ENCODE results near the gene CEBPG. TPM values are rescaled to one million over a fixed set of nuclear protein-coding genes. Genes with fewer than 3 reads are reported as not detected.

CEBPG gene
- total and polyA plus RNA-seq, 9 of the 15 experiments (the other 6 are each of a cell fraction or from before 2014, with no cell fraction given): 9.5 to 34.9 (median 30.9) TPM

DNA sequence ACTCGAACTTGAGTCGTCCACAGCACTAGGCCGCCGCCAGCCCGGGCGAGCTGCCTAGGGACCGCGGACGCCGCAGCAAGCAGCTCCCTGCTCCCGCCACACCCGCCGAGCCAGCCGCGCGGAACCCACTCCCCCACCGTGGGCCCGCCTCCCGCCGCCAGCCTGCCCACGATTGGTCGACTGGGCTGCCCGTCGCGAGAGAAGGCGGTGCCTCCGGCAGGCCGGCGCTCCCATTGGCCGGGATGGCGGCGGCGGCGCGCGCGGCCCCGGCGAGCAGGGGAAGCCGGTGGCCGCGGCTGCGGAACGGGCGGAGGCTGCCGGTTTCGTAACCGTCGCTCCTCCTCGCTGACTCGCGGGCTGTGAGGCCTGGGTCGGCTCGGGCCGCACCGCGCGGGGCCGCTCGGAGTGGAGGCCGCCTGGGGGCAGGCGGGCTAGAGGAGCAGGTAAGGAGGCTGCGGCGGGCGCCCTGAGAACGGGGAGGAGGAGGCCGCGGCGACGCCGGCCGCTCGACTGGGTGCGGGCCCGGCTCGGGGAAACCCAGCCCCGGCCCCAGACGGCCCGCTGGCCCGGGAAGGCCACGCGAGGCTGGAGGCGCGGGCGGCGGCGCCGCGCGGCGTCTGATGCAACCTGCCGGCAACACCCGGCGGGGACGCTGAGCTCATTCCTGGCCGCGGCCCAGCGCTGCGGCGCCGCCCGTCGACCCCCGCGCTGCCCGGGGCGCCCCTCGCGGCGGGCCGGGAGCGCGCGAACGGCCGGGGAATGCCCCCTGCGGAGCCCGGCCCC, at the start of gene CEBPG (continued):
- TF ChIP-seq, protein P1, sequence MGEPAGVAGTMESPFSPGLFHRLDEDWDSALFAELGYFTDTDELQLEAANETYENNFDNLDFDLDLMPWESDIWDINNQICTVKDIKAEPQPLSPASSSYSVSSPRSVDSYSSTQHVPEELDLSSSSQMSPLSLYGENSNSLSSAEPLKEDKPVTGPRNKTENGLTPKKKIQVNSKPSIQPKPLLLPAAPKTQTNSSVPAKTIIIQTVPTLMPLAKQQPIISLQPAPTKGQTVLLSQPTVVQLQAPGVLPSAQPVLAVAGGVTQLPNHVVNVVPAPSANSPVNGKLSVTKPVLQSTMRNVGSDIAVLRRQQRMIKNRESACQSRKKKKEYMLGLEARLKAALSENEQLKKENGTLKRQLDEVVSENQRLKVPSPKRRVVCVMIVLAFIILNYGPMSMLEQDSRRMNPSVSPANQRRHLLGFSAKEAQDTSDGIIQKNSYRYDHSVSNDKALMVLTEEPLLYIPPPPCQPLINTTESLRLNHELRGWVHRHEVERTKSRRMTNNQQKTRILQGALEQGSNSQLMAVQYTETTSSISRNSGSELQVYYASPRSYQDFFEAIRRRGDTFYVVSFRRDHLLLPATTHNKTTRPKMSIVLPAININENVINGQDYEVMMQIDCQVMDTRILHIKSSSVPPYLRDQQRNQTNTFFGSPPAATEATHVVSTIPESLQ (CRISPR knock-in tag; IDR thresholded peaks at IDR 0.05): no peak
- TF ChIP-seq ZNF707 (CRISPR knock-in tag; conservative IDR thresholded peaks at IDR 0.05) (no peak), SMARCA5 (IDR thresholded peaks at IDR 0.05) (no peak), MTA3 (IDR thresholded peaks at IDR 0.05; ENCODE audit: borderline replicate concordance) (peak; percentile 76), SMAD3 (CRISPR knock-in tag; conservative IDR thresholded peaks at IDR 0.05) (no peak), FOXP1 (CRISPR knock-in tag; IDR thresholded peaks at IDR 0.05) (no peak; the same call in none of the 2 replicates), NFIC (IDR thresholded peaks at IDR 0.05) (no peak), ZNF830 (CRISPR knock-in tag; IDR thresholded peaks at IDR 0.05) (no peak), HDAC1 (IDR thresholded peaks at IDR 0.05) (no peak), MAFG (tag; conservative IDR thresholded peaks at IDR 0.05) (no peak), ZNF507 (tag; conservative IDR thresholded peaks at IDR 0.05) (no peak), PCBP2 (IDR thresholded peaks at IDR 0.05; ENCODE audit: low read depth, low read length, poor library complexity, severe bottlenecking) (no peak), POLR2B (IDR thresholded peaks at IDR 0.05; ENCODE audit: low read depth, partially characterized antibody) (no peak), SIN3A (IDR thresholded peaks at IDR 0.05; ENCODE audit: borderline replicate concordance in 2 of 2, control insufficient read depth in 1 of 2, low read depth in 2 of 2, low read length in 2 of 2) (no peak), THRAP3 (IDR thresholded peaks at IDR 0.05; ENCODE audit: borderline replicate concordance) (no peak), ZKSCAN1 (IDR thresholded peaks at IDR 0.05; ENCODE audit: low read depth, low read length) (no peak), NR3C1 (CRISPR knock-in tag; IDR thresholded peaks at IDR 0.05) (no peak), ZNF445 (CRISPR knock-in tag; IDR thresholded peaks at IDR 0.05; ENCODE audit: low read depth) (no peak), HMGN3 (IDR thresholded peaks at IDR 0.05; ENCODE audit: borderline replicate concordance, extremely low read depth, insufficient read length, low read depth, low read length) (peak; percentile 89), ZNF766 (CRISPR knock-in tag; conservative IDR thresholded peaks at IDR 0.05) (no peak; the same call in none of the 2 replicates)
- TF ChIP-seq, protein P2, sequence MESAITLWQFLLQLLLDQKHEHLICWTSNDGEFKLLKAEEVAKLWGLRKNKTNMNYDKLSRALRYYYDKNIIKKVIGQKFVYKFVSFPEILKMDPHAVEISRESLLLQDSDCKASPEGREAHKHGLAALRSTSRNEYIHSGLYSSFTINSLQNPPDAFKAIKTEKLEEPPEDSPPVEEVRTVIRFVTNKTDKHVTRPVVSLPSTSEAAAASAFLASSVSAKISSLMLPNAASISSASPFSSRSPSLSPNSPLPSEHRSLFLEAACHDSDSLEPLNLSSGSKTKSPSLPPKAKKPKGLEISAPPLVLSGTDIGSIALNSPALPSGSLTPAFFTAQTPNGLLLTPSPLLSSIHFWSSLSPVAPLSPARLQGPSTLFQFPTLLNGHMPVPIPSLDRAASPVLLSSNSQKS (CRISPR knock-in tag; IDR thresholded peaks at IDR 0.05): no peak
- TF ChIP-seq, protein P3, sequence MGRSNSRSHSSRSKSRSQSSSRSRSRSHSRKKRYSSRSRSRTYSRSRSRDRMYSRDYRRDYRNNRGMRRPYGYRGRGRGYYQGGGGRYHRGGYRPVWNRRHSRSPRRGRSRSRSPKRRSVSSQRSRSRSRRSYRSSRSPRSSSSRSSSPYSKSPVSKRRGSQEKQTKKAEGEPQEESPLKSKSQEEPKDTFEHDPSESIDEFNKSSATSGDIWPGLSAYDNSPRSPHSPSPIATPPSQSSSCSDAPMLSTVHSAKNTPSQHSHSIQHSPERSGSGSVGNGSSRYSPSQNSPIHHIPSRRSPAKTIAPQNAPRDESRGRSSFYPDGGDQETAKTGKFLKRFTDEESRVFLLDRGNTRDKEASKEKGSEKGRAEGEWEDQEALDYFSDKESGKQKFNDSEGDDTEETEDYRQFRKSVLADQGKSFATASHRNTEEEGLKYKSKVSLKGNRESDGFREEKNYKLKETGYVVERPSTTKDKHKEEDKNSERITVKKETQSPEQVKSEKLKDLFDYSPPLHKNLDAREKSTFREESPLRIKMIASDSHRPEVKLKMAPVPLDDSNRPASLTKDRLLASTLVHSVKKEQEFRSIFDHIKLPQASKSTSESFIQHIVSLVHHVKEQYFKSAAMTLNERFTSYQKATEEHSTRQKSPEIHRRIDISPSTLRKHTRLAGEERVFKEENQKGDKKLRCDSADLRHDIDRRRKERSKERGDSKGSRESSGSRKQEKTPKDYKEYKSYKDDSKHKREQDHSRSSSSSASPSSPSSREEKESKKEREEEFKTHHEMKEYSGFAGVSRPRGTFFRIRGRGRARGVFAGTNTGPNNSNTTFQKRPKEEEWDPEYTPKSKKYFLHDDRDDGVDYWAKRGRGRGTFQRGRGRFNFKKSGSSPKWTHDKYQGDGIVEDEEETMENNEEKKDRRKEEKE (IDR thresholded peaks at IDR 0.05; ENCODE audit: borderline replicate concordance in 1 of 2, control insufficient read depth in 1 of 2, low read depth in 2 of 2, low read length in 1 of 2): no peak

Data from K562 (cell line).